NAMALWA (cell line): ENCODE measurements around the gene BRSK2.
"Not testable (repeated sequence)": the region's sequence is repeated elsewhere in the genome, so short reads cannot be mapped to it uniquely, and the experiment has no call there.

Source experiments
- DNase-seq: peaks from one replicate; pipeline ENCODE4 v3.0.0-alpha.2; 2015; ENCODE audit warnings: low spot score

BRSK2 gene

DNA sequence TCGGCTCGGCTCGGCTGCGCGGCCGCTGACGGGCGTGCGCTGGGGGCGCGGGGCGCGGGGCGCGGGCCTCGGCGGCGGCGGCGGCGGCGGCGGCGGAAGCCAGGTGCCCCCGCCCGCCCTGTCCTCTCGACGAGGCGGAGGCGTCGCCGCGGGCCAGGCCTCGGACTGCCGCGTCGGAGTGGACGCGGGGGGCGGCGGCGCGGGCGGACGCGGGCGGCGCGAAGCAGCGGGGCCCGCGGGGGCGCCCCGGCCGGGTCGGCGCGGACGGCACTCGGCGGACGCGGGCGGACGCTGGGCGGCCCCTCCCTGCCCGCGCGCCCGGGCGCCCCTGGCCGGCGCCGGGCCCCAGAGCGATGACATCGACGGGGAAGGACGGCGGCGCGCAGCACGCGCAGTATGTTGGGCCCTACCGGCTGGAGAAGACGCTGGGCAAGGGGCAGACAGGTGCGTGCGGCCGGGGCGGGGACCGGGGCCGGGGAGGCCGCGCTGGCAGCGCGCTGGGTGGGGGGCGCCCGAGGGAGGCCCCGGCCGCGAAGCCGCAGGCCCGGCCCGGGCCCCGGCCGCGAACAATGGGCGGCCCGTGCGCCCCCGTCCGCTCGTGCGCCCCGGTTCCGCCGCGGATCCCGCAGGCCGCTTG lies at the start of gene BRSK2:
TSS of gene BRSK2 (plus strand) at position 3 of the 637 bp plus-strand sequence. CDS start at position 354, 351 bp downstream.
- no peak for DNase-seq

DNA sequence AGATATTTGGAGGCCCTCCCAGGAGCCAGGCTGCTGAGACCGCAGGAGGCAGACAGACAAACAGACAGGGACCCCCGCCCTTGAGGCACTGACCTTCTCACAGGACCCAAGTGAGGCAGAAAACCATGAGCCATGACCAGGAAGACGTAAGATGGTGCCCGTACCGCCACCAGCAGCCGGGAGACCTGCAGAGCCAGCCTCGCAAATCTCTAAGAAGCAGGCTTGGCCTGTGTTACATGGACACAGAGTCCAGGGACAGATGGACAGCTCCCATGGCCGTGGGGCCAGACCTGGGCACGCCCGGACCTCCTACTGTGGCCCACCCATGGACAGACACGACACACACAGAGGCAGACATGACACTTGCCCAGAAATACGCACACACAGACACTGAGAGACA lies 49.6 kb upstream of the BRSK2 start:
- no peak for DNase-seq

DNA sequence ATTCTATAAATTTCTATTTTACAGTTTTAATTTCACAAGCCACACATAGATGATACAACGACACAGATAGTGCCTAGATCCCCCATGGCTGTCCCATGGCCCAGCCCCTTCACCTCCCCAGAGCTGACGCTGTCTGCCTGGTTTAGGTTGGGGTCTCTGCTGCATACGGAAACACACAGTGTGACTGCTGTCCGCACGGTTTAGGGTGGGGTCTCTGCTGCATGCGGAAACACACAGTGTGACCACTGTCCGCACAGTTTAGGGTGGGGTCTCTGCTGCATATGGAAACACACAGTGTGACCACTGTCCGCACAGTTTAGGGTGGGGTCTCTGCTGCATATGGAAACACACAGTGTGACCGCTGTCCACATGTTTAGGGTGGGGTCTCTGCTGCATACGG lies 48.5 kb upstream of the BRSK2 start:
- not testable (repeated sequence) for DNase-seq

DNA sequence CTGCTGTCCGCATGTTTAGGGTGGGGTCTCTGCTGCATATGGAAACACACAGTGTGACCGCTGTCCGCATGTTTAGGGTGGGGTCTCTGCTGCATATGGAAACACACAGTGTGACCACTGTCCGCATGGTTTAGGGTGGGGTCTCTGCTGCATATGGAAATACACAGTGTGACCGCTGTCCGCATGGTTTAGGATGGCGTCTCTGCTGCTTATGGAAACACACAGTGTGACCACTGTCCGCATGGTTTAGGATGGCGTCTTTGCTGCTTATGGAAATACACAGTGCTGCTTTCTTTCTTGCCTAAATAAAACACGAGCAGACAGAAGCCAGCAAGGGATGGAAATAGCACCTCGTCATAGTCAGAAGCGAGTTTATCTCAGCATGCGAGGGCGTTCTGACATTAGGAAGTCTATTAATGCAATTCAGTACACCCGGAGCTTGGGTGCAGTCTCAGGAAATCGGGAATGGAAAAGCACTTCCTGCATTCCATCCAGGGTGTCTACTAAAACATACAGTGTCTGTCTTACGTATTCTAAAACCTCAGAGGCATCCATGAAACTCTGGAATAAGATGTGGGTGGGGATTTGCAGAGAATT lies 47.7 kb upstream of the BRSK2 start:
- no peak for DNase-seq

GRCh38 chr11:1342946-1343345 lies 46.8 kb upstream of the BRSK2 start:
- no peak for DNase-seq

DNA sequence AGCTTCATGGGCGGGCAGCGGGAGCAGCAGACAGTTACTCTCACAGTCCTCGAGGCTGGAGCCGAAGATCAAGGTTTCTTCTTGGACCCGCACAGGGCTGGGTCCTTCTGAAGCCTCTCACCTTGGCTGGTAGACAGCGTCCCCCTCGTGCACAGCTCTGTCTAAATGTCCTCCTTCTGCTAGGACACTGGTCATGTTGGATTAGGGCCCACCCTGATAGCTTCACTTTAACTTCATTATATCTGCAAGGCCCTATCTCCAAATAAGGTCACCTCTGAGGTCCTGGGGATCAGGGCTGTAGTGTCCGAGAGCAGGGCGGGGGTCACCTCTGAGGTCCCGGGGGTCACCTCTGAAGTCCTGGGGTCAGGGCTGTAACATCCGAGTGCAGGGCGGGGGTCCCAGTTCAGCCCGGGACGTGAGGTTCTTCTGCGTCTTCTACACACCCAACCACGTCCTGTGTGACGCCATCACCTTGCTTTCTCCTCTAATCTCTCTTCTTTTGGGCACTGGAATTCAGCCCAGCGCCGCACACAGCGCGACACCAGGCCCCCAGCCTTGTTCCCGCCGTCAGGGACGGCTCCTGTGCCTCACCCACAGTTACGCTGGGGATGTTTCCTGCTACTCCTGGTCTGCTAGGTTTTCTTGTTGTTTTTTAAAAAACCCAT lies 46.2 kb upstream of the BRSK2 start:
- DNase-seq, result no peak

DNA sequence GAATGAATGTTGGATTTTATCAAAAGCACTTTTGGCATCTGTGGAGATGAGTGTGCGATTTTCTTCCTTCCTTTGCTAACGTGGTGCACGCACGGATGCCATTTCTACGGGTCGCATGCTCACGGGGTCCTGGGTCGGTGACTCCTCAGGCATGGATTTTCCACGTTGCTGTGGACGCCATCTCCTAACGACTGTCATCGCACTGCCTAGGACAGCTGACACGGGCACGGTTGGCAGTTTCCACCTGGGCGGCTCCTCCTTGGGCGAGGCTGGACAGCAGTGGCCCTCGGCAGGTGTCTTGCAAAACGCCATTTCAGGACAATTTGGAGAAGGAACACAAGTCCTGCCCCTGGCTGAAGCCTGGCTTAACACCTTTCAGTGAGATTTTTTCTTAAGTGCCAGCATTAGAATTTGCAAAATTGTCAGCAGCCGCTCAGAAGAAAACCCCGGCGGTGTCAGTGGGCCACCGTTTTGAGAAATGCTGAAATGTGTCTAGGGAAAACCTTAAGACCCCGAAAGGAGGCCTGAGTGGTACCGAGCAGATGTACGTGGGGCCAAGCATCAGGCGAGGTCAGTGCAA lies 45.6 kb upstream of the BRSK2 start:
- DNase-seq, result no peak

GRCh38 chr11:1345737-1346513 lies 43.8 kb upstream of the BRSK2 start:
- DNase-seq, result no peak

DNA sequence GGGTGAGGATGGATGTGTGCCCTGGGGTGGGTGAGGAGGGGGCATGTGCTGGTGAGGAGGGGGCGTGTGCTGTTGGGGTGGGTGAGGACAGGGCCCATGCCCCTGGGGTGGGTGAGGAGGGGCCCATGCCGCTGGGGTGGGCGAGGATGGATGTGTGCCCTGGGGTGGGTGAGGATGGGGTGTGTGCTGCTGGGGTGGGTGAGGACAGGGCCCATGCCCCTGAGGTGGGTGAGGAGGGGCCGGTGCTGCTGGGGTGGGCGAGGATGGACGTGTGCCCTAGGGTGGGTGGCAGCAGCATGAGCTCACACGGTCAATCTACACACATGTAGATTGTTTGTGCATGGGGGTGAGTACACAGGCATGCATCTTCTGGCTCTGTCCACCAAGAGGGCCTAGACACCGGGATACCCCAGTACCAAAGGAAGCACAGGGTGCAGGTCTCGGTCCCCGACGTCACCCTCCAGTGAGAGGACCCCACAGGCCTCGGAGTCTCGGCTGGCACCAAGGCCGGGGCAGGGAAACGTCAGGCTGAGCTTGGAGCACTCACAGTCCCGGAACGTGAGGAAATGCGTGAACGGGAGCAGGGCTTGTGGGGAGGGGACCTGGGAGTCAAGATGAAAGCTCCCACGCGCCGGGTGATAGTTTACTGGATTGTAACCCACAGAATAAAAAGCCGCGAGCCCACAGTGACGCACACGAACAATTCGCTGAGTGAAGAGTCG lies 42.9 kb upstream of the BRSK2 start:
- no peak for DNase-seq

- DNase-seq, result not testable (repeated sequence)
These were observed 42.2 kb upstream of the BRSK2 start for GRCh38 chr11:1347411-1347999.

GRCh38 chr11:1348146-1348795 lies 41.5 kb upstream of the BRSK2 start:
- no peak for DNase-seq

DNA sequence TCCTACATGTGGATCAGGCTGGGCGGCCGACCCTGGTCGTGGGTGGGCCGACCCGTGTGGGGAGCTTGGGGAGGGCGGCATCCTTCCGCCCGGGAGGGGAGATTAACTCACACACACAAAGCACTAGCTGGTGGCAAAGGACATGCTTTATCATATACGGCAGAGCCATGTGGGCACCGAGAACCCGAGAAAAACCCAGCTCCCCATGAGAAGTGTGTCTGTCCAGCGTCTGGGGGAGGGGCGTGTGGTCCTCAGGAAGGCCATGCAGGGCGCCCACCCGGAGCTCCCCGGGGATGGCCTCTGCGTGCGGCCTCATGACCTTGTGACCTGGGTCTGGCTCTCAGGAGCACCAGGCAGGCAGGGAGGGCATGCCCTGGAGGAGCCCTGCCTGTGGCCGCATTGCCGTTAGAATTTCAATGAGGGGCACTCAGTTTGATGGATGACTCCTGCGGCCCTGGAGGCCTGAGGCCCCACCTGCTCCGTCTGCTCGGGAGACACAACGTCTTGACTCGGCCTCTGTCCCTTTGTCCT lies 40.9 kb upstream of the BRSK2 start:
- no peak for DNase-seq

GRCh38 chr11:1349327-1350041 lies 40.2 kb upstream of the BRSK2 start:
- no peak for DNase-seq

GRCh38 chr11:1350086-1350725 lies 39.5 kb upstream of the BRSK2 start:
- no peak for DNase-seq

DNA sequence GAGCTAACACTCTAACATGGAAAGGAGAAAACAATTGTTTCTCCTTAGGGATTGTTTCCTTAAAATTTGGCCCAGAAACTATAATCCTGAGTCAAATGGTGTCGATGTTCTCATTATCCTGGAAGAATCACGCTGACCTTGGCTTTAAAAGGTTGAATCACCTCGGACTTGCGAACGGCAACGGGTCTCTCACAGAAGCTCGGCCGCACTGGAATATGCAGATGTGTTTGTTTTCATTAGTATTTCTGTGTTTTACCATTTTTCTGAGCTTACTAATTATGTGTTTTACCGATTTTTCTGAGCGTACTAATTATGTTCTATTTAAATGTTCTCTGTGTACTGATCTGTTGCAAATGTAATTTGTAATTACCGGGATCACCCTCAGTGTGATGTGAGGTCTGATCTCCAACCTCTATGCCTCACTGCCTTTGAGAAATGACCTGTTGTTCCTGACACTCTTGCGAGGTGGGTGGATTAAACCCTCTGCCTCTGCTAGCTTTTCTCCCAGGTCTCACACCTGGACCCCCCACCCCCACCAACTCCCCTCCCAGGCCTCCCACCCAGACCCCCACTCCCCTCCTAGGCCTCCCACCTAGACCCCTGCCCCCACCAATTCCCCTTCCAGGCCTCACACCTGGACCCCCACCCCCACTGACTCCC lies 38.3 kb upstream of the BRSK2 start:
- peak; percentile 51 for DNase-seq

GRCh38 chr11:1352696-1353382 lies 36.9 kb upstream of the BRSK2 start:
- peak; percentile 15 for DNase-seq

DNA sequence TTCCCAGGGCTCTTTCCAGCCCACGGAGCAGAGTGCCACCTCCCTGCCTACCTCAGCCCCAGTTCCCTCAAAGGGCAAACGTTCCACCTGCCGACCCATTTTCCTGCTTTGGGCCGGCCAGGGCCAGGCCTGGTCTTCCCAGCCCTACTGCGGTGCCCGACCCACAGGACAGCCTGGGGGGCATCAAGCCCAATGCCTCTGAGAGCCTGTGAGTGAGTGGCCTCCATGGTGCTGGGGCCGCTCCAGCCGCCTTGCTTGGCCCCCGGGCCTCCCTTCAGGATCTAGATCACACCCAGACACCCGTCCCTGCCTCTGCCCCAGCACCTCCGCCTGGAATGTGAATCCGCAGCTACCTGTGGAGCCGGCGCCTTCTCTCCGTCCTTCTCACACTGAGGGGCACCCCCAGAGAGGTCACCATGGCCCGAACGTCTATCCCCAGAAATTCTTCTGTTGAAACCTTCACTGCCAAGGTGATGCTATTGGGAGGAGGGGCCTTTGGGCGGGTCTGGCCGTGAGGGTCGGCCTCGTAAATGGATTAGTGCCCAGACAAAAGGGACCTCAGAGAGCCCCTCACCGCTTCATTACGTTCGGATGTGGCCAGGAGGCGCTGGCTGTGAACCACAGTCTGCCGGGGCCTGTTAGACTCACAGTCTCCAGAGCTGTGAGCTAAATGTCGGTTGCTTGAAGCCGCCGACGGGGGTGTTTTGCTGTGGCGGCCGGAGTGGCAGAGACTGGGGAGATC lies 36.2 kb upstream of the BRSK2 start:
- DNase-seq, result no peak
